Loucy (cell line): Measurements from ENCODE around the gene IFNG-AS1.

ENCODE experiments used
- CTCF ChIP-seq: fragments of 200-600 bp; sonication (generic); conservative IDR thresholded peaks from 2 replicates; pipeline ENCODE4 v1.5.1; 2014; ENCODE audit warnings: mild to moderate bottlenecking, antibody characterized with exemption, low read length
- EZH2phosphoT487 ChIP-seq: fragments of 200-600 bp; IDR thresholded peaks from 2 replicates; pipeline ENCODE4 v1.6.1; 2018; ENCODE audit warnings: antibody characterized with exemption, mild to moderate bottlenecking, moderate library complexity, borderline replicate concordance

DNA sequence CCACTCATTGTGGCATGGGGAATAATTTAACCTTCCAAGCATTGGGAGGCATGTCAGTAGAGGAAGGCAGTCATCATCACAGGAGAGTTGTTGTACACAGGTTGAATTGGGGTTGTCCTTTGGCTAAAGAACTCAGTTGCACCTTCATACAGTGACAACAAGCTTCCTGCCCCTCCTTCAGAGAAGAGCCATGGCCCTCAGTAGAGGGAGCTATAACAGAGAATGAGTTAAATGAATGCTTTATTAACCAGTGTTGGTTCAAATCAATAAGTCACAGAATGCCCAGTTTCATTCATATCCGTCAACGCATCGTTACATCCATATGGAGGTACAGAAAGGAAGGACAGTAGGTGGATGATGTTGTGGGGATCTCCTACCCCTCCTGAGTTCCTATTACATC, 4.8 kb downstream of the IFNG-AS1 start:
- TF ChIP-seq CTCF: peak; percentile 61
- no peak for TF ChIP-seq EZH2phosphoT487
